Gastrocnemius medialis (tissue), 4 donors: ENCODE results near the gene CHD6.

ENCODE experiments used
- CTCF ChIP-seq, 5 experiments: fragments of 450-650 bp in 3 of 5; fragments of 200-600 bp in 2 of 5; sonication (generic) in 2 of 5; IDR thresholded peaks in 4 of 5; conservative IDR thresholded peaks in 1 of 5; 1 replicate in 4 of 5; 2 replicates in 1 of 5; pipeline ENCODE4 v1.5.1; 2016 to 2019; ENCODE audit warnings: antibody characterized with exemption in 5 of 5, mild to moderate bottlenecking in 3 of 5, moderate library complexity in 3 of 5
- POLR2A ChIP-seq, 2 donors: fragments of 450-650 bp; IDR thresholded peaks; one replicate each; pipeline ENCODE4 v1.6.1; 2017; ENCODE audit warnings: antibody characterized with exemption in 2 of 2, mild to moderate bottlenecking in 2 of 2, moderate library complexity in 2 of 2

- TF ChIP-seq CTCF (IDR thresholded peaks at IDR 0.05 in 4 of 5, conservative IDR thresholded peaks at IDR 0.05 in 1 of 5), result no peak
- no peak for TF ChIP-seq POLR2A (IDR thresholded peaks at IDR 0.05)
Observed at GRCh38 chr20:41476446-41476845, 141.7 kb downstream of the CHD6 start.
